22Rv1 (cell line): Measurements from ENCODE around the gene TAF1C.

ENCODE experiments used
- ZFX ChIP-seq: fragments of 450-650 bp; IDR thresholded peaks from 2 replicates; pipeline ENCODE4 v1.6.1; 2017; ENCODE audit warnings: antibody characterized with exemption, borderline replicate concordance
- TF ChIP-seq, protein P1 (sequence below): fragments of 450-650 bp; IDR thresholded peaks from 2 replicates; pipeline ENCODE4 v1.5.1; 2017; ENCODE audit warnings: mild to moderate bottlenecking

DNA sequence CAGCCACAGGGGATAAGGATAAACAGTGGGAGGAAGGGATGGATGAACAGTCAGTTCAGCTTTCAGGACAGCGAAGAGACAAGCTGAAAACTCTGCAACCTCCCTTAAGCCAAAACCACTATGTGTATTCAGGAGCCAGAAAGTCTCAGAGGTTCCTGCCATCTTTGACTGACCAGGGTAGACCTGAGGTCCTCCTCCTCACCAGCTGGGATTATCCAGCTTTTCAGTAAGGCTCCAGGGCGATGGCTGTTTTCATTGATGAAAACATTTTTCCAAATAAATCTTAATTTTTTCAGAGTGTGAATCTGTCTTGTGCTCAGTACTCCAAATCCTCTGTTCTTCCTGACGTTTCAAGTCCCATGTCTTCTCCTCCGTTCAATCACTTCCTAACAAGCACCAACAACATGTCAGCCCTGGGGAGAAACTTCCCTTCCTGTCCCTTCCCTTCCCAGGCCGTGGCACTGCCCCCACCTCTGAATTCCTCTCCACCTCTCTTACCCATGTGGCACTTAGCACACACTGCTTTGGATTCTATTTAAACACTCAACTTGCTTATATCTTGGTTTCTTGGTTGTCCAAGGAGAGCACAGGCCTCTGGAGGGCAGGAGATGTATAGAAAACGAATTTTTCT lies 47.1 kb downstream of the TAF1C start:
- TF ChIP-seq, protein P1, sequence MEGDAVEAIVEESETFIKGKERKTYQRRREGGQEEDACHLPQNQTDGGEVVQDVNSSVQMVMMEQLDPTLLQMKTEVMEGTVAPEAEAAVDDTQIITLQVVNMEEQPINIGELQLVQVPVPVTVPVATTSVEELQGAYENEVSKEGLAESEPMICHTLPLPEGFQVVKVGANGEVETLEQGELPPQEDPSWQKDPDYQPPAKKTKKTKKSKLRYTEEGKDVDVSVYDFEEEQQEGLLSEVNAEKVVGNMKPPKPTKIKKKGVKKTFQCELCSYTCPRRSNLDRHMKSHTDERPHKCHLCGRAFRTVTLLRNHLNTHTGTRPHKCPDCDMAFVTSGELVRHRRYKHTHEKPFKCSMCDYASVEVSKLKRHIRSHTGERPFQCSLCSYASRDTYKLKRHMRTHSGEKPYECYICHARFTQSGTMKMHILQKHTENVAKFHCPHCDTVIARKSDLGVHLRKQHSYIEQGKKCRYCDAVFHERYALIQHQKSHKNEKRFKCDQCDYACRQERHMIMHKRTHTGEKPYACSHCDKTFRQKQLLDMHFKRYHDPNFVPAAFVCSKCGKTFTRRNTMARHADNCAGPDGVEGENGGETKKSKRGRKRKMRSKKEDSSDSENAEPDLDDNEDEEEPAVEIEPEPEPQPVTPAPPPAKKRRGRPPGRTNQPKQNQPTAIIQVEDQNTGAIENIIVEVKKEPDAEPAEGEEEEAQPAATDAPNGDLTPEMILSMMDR, result no peak
- TF ChIP-seq ZFX, result no peak
